GM21576 (cell line): ENCODE results near the gene EXD3.
A peak's percentile ranks its signal among the peaks of the same experiment; 100 is the strongest.
"Not testable (repeated sequence)": the region's sequence is repeated elsewhere in the genome, so short reads cannot be mapped to it uniquely, and the experiment has no call there.

Source experiments
- ATAC-seq: cut with Tn5 transposase; IDR thresholded peaks from one replicate; pipeline ENCODE4 v1.9.1; 2021; ENCODE audit warnings: mild to moderate bottlenecking, moderate library complexity; ENCODE audit not compliant: unreplicated experiment

EXD3 gene

GRCh38 chr9:137415451-137415850 lies 7.5 kb downstream of the EXD3 start:
- no peak for ATAC-seq

GRCh38 chr9:137412431-137412830 lies 10.5 kb downstream of the EXD3 start:
- ATAC-seq: no peak

- ATAC-seq: peak; percentile 38
Measured at GRCh38 chr9:137411645-137412380, 11.1 kb downstream of the EXD3 start.

- no peak for ATAC-seq
Measured at GRCh38 chr9:137411260-137411644, 11.7 kb downstream of the EXD3 start.

GRCh38 chr9:137410891-137411249 lies 12.1 kb downstream of the EXD3 start:
- ATAC-seq: no peak

GRCh38 chr9:137410236-137410890 lies 12.6 kb downstream of the EXD3 start:
- not testable (repeated sequence) for ATAC-seq

- no peak for ATAC-seq
Measured at GRCh38 chr9:137409515-137409914, 13.4 kb downstream of the EXD3 start.

GRCh38 chr9:137408651-137409405 lies 14.1 kb downstream of the EXD3 start:
- ATAC-seq: no peak

- no peak for ATAC-seq
Measured at GRCh38 chr9:137407590-137408300, 15.2 kb downstream of the EXD3 start.

- peak; percentile 45 for ATAC-seq
Measured at GRCh38 chr9:137406876-137407589, 15.9 kb downstream of the EXD3 start.

- ATAC-seq: no peak
Measured at GRCh38 chr9:137406085-137406760, 16.7 kb downstream of the EXD3 start.

GRCh38 chr9:137405677-137406081 lies 17.3 kb downstream of the EXD3 start:
- ATAC-seq: no peak

GRCh38 chr9:137404961-137405567 lies 17.9 kb downstream of the EXD3 start:
- no peak for ATAC-seq

- no peak for ATAC-seq
Measured at GRCh38 chr9:137403269-137403668, 19.7 kb downstream of the EXD3 start.

GRCh38 chr9:137402746-137403145 lies 20.2 kb downstream of the EXD3 start:
- ATAC-seq: no peak

GRCh38 chr9:137398561-137399468 lies 24.1 kb downstream of the EXD3 start:
- no peak for ATAC-seq

GRCh38 chr9:137397675-137398423 lies 25.1 kb downstream of the EXD3 start:
- no peak for ATAC-seq
